Body of pancreas (tissue), 4 donors: Measurements from ENCODE around the gene RAP1GAP2. TPM values are rescaled to one million over a fixed set of nuclear protein-coding genes. Genes with fewer than 3 reads are reported as not detected.
"Not testable (repeated sequence)": the region's sequence is repeated elsewhere in the genome, so short reads cannot be mapped to it uniquely, and the experiment has no call there.

Source experiments
- ATAC-seq: fragments of 150-250 bp; one replicate; pipeline ENCODE4 v1.9.1; 2016
- DNase-seq, 4 donors: peaks; one replicate each; pipeline ENCODE4 v3.0.0-alpha.2; 2019
- H3K27ac ChIP-seq, 4 donors: fragments of 200-600 bp; sonication (generic); 1 replicate in 3 of 4; 2 replicates in 1 of 4; pipeline versions ENCODE4 v1.5.1 to v1.6.1; 2016 to 2019; ENCODE audit warnings: mild to moderate bottlenecking in 1 of 4, mixed read lengths in 1 of 4, moderate library complexity in 1 of 4
- H3K27me3 ChIP-seq, 2 donors: fragments of 200-600 bp; sonication (generic); one replicate each; pipeline ENCODE4 v1.6.0; 2016; ENCODE audit warnings: mild to moderate bottlenecking in 1 of 2
- H3K36me3 ChIP-seq, 2 donors: fragments of 200-600 bp; sonication (generic); replicated peaks in 1 of 2; 2 replicates each; pipeline ENCODE4 v1.5.1; 2016; ENCODE audit warnings: low read depth in 2 of 2; ENCODE audit not compliant: insufficient read depth in 1 of 2
- H3K4me1 ChIP-seq: fragments of 200-600 bp; sonication (generic); one replicate; pipeline ENCODE4 v1.6.0; 2016
- H3K4me3 ChIP-seq, 2 donors: fragments of 200-600 bp; sonication (generic); 1 replicate in 1 of 2; 2 replicates in 1 of 2; pipeline ENCODE4 v1.5.1; 2016 to 2019
- H3K9me3 ChIP-seq, 3 donors: fragments of 200-600 bp; sonication (generic); 1 replicate in 2 of 3; 2 replicates in 1 of 3; pipeline ENCODE4 v1.5.1; 2016
- CTCF ChIP-seq, 7 experiments: fragments of 450-650 bp in 4 of 7; fragments of 200-600 bp in 3 of 7; sonication (generic) in 3 of 7; IDR thresholded peaks; one replicate each; pipeline ENCODE4 v1.5.1; 2016 to 2019; ENCODE audit warnings: antibody characterized with exemption in 7 of 7
- POLR2A ChIP-seq, 3 donors: fragments of 450-650 bp; IDR thresholded peaks; one replicate each; pipeline ENCODE4 v1.6.1; 2016; ENCODE audit warnings: antibody characterized with exemption in 3 of 3, mild to moderate bottlenecking in 2 of 3
- WGBS, 2 donors: methylation state at CpG; one replicate each; pipeline ENCODE4 v1.1.5; 2017; 5-methylcytosine and 5-hydroxymethylcytosine counted together
- intact Hi-C: fragments of 100-400 bp; cut with DNase I; formaldehyde crosslinking; loops from one replicate; pipeline ENCODE4 v1.15.1; 2023
- total RNA-seq, 2 donors: library from RNA; depleted of rRNA; stranded (reverse); fragments of >200 nt; gene quantifications; one replicate each; pipeline ENCODE4 v1.1.0, GENCODE V29; 2016

The RAP1GAP2 gene
- total RNA-seq, 2 donors from 2014 or later: 21.8 to 81.1 TPM

- Histone ChIP-seq H3K4me3 (no peak overlapping the region), H3K9me3 (no peaks in the 10 kb centered on the region), H3K36me3 (no peaks in the 10 kb centered on the region), H3K27me3 (no peaks in the 10 kb centered on the region), H3K4me1 (no peaks in the 10 kb centered on the region), H3K27ac (no peak overlapping the region)
- ATAC-seq (no peak), DNase-seq (no peak)
- TF ChIP-seq CTCF (IDR thresholded peaks at IDR 0.05) (no peak), POLR2A (IDR thresholded peaks at IDR 0.05) (no peak)
- intact Hi-C loops: no loop called here
- WGBS, 2 donors: 88 to 100% methylated on average over 3 to 6 of the region's 8 CpGs
Measured at GRCh38 chr17:2784864-2785263, 11.4 kb upstream of the RAP1GAP2 start.

GRCh38 chr17:2785376-2785775 is 10.9 kb upstream of the RAP1GAP2 start:
- H3K4me1 ChIP-seq, H3K27ac ChIP-seq, ATAC-seq, H3K4me3 ChIP-seq, H3K9me3 ChIP-seq, H3K27me3 ChIP-seq, DNase-seq, intact Hi-C loops, H3K36me3 ChIP-seq: not testable (repeated sequence)
- 68 to 71% methylated on average over 12 of the region's 12 CpGs for WGBS, 2 donors

- DNase-seq (peak; percentile 83 to 93 (median 90)), ATAC-seq (peak; percentile 93)
- peak overlapping the region in 1 of 4 donors; percentile 25 for H3K27ac ChIP-seq
- 22% methylated on average over 10 to 21 of the region's 21 CpGs for WGBS, 2 donors
- no peaks in the 10 kb centered on the region for H3K36me3 ChIP-seq
- peak; percentile 76 to 92 (median 82) for TF ChIP-seq CTCF (IDR thresholded peaks at IDR 0.05)
- no peak for TF ChIP-seq POLR2A (IDR thresholded peaks at IDR 0.05)
- intact Hi-C loops: no loop called here
- no peaks in the 10 kb centered on the region for H3K9me3 ChIP-seq
- no peaks in the 10 kb centered on the region for H3K27me3 ChIP-seq
- no peak overlapping the region for H3K4me3 ChIP-seq
- no peaks in the 10 kb centered on the region for H3K4me1 ChIP-seq
Measured at GRCh38 chr17:2786176-2786881, 9.9 kb upstream of the RAP1GAP2 start.

- no peak for TF ChIP-seq CTCF (IDR thresholded peaks at IDR 0.05)
- TF ChIP-seq POLR2A (IDR thresholded peaks at IDR 0.05): no peak
Measured at GRCh38 chr17:2789700-2790099, 6.5 kb upstream of the RAP1GAP2 start.

GRCh38 chr17:2792366-2793169 is 3.7 kb upstream of the RAP1GAP2 start:
- Histone ChIP-seq H3K27ac (no peak overlapping the region), H3K9me3 (no peaks in the 10 kb centered on the region), H3K4me1 (no peaks in the 10 kb centered on the region), H3K4me3 (no peak overlapping the region), H3K36me3 (no peaks in the 10 kb centered on the region), H3K27me3 (no peaks in the 10 kb centered on the region)
- DNase-seq (no peak), ATAC-seq (no peak)
- intact Hi-C loops: no loop called here
- WGBS, 2 donors: 52 to 57% methylated on average over 13 to 21 of the region's 24 CpGs
- no peak for TF ChIP-seq CTCF (IDR thresholded peaks at IDR 0.05)

More at GRCh38 chr17:2789700-2790099, 6.5 kb upstream of the RAP1GAP2 start:
- H3K4me3 ChIP-seq: no peak overlapping the region
- no peak overlapping the region for H3K27ac ChIP-seq
- H3K4me1 ChIP-seq: no peaks in the 10 kb centered on the region
- H3K36me3 ChIP-seq: no peaks in the 10 kb centered on the region
- 52 to 61% methylated on average over 3 of the region's 3 CpGs for WGBS, 2 donors
- no peaks in the 10 kb centered on the region for H3K9me3 ChIP-seq
- H3K27me3 ChIP-seq: no peaks in the 10 kb centered on the region
- DNase-seq: no peak
- no peak for ATAC-seq
- intact Hi-C loops: no loop called here
